ENCODE measurements around the gene XKRX. TPM values are rescaled to one million over a fixed set of nuclear protein-coding genes. Genes with fewer than 3 reads are reported as not detected.
A peak's percentile ranks its signal among the peaks of the same experiment; 100 is the strongest.

XKRX gene
- polyA plus RNA-seq, 1 experiment = 0.36 TPM

GRCh38 chrX:100905620-100906019, 23.1 kb downstream of the XKRX start:
- Histone ChIP-seq H3K9me3 (ENCODE audit: control insufficient read depth, insufficient read depth, low read length) (no peaks in the 10 kb centered on the region), H3K27me3 (ENCODE audit: control insufficient read depth, insufficient read depth, low read length) (no peaks in the 10 kb centered on the region), H3K27ac (ENCODE audit: low read depth, low read length) (no peak overlapping the region), H3K4me3 (ENCODE audit: low read depth, low read length) (no peak overlapping the region)
- no peak for DNase-seq (ENCODE audit: low read depth, low spot score)
- ChIA-PET CTCF (no interaction called here), POLR2A (no interaction called here)
- TF ChIP-seq CTCF (IDR thresholded peaks at IDR 0.05; ENCODE audit: low read depth, low read length) = no peak

GRCh38 chrX:100904433-100904832, 24.3 kb downstream of the XKRX start:
- DNase-seq (ENCODE audit: low read depth, low spot score) = no peak
- no peaks in the 10 kb centered on the region for H3K27me3 ChIP-seq (ENCODE audit: control insufficient read depth, insufficient read depth, low read length)
- ChIA-PET CTCF (interaction anchor here (0.5 kb wide), 1 partner anchor 294 kb away, joined by 6 read pairs; no protein-coding TSS in a partner anchor), POLR2A (no interaction called here)
- H3K4me3 ChIP-seq (ENCODE audit: low read depth, low read length) = no peak overlapping the region
- H3K27ac ChIP-seq (ENCODE audit: low read depth, low read length) = no peak overlapping the region
- H3K9me3 ChIP-seq (ENCODE audit: control insufficient read depth, insufficient read depth, low read length) = no peaks in the 10 kb centered on the region
- no peak for TF ChIP-seq CTCF (IDR thresholded peaks at IDR 0.05; ENCODE audit: low read depth, low read length)

- Histone ChIP-seq H3K4me3 (ENCODE audit: low read depth, low read length) (no peak overlapping the region), H3K27me3 (ENCODE audit: control insufficient read depth, insufficient read depth, low read length) (no peaks in the 10 kb centered on the region), H3K9me3 (ENCODE audit: control insufficient read depth, insufficient read depth, low read length) (no peaks in the 10 kb centered on the region), H3K27ac (ENCODE audit: low read depth, low read length) (no peak overlapping the region)
- CTCF ChIA-PET = interaction anchor here (0.5 to 3.0 kb wide), 4 partner anchors 10 to 391 kb away, joined by 3 to 15 read pairs (median 4); no protein-coding TSS in a partner anchor
- peak; percentile 66 for TF ChIP-seq CTCF (IDR thresholded peaks at IDR 0.05; ENCODE audit: low read depth, low read length)
- DNase-seq (ENCODE audit: low read depth, low spot score) = no peak
- POLR2A ChIA-PET = no interaction called here
Measured at GRCh38 chrX:100895365-100896075, 33.2 kb downstream of the XKRX start.

GRCh38 chrX:100883654-100884053, 45.1 kb downstream of the XKRX start:
- no peaks in the 10 kb centered on the region for H3K9me3 ChIP-seq (ENCODE audit: control insufficient read depth, insufficient read depth, low read length)
- no peak overlapping the region for H3K4me3 ChIP-seq (ENCODE audit: low read depth, low read length)
- CTCF ChIA-PET = no interaction called here
- TF ChIP-seq CTCF (IDR thresholded peaks at IDR 0.05; ENCODE audit: low read depth, low read length) = no peak
- H3K27ac ChIP-seq (ENCODE audit: low read depth, low read length) = no peak overlapping the region
- no peaks in the 10 kb centered on the region for H3K27me3 ChIP-seq (ENCODE audit: control insufficient read depth, insufficient read depth, low read length)
- POLR2A ChIA-PET = no interaction called here
- no peak for DNase-seq (ENCODE audit: low read depth, low spot score)

GRCh38 chrX:100880368-100880767, 48.3 kb downstream of the XKRX start:
- CTCF ChIA-PET = no interaction called here
- no peak for TF ChIP-seq CTCF (IDR thresholded peaks at IDR 0.05; ENCODE audit: low read depth, low read length)
- Histone ChIP-seq H3K27ac (ENCODE audit: low read depth, low read length) (no peak overlapping the region), H3K27me3 (ENCODE audit: control insufficient read depth, insufficient read depth, low read length) (no peaks in the 10 kb centered on the region), H3K4me3 (ENCODE audit: low read depth, low read length) (no peak overlapping the region), H3K9me3 (ENCODE audit: control insufficient read depth, insufficient read depth, low read length) (no peaks in the 10 kb centered on the region)
- POLR2A ChIA-PET = no interaction called here
- DNase-seq (ENCODE audit: low read depth, low spot score) = no peak

Measured in AG04450 (cell line).